Measurements from ENCODE around the gene USP28. TPM values are rescaled to one million over a fixed set of nuclear protein-coding genes. Genes with fewer than 3 reads are reported as not detected.

The USP28 gene
- total and polyA plus RNA-seq, 2 donors (not counting 1 experiment from before 2014, with no cell fraction given) = 22.4 to 37.7 TPM

DNA sequence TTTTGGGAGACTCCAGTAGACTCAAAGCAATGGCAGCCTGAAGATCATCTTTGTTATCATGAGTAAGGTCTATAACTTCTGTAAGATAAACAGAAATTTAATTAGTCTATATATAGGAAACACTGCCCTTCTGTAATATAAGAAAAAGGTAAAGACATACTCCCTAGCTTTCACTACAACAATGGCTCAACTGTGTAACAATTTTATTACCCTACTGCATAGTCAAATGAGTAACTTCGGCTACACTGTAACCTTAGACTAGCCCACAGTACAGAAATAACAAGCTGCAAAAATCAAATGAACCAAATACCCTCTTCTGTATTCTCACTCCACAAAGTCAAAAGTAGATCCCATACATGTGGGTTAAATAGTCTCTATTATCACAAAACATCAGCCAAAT lies 33.7 kb downstream of the USP28 start:
- Histone ChIP-seq H3K9me3 (ENCODE audit: control insufficient read depth, insufficient read depth, low read depth, low read length) (no peaks in the 10 kb centered on the region), H3K36me3 (ENCODE audit: control insufficient read depth, insufficient read depth, low read length) (no peaks in the 10 kb centered on the region), H4K20me1 (ENCODE audit: control insufficient read depth, extremely low read depth, insufficient read depth, low read length) (no peaks in the 10 kb centered on the region), H3K9ac (ENCODE audit: insufficient read depth, low read length) (no peak overlapping the region), H3K27ac (ENCODE audit: insufficient read depth, low read length) (no peak overlapping the region), H3K27me3 (ENCODE audit: control insufficient read depth, insufficient read depth, low read length) (no peaks in the 10 kb centered on the region), H2AFZ (ENCODE audit: low read length) (no peak overlapping the region), H3K4me3 (replicated peaks in 1 of 4; ENCODE audit: control extremely low read depth in 1 of 4, insufficient read depth in 1 of 4, low read depth in 3 of 4, low read length in 4 of 4) (no peak overlapping the region), H3K79me2 (ENCODE audit: control insufficient read depth, insufficient read depth, low read length) (no peaks in the 10 kb centered on the region), H3K4me1 (ENCODE audit: control insufficient read depth, extremely low read depth, insufficient read depth, low read length) (no peaks in the 10 kb centered on the region), H3K4me2 (ENCODE audit: extremely low read depth, insufficient read depth, low read length) (no peak overlapping the region)
- TF ChIP-seq, protein P1, sequence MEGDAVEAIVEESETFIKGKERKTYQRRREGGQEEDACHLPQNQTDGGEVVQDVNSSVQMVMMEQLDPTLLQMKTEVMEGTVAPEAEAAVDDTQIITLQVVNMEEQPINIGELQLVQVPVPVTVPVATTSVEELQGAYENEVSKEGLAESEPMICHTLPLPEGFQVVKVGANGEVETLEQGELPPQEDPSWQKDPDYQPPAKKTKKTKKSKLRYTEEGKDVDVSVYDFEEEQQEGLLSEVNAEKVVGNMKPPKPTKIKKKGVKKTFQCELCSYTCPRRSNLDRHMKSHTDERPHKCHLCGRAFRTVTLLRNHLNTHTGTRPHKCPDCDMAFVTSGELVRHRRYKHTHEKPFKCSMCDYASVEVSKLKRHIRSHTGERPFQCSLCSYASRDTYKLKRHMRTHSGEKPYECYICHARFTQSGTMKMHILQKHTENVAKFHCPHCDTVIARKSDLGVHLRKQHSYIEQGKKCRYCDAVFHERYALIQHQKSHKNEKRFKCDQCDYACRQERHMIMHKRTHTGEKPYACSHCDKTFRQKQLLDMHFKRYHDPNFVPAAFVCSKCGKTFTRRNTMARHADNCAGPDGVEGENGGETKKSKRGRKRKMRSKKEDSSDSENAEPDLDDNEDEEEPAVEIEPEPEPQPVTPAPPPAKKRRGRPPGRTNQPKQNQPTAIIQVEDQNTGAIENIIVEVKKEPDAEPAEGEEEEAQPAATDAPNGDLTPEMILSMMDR (conservative IDR thresholded peaks at IDR 0.05 in 1 of 2, IDR thresholded peaks at IDR 0.05 in 1 of 2; ENCODE audit: low read depth in 1 of 2, low read length in 2 of 2) = no peak
- TF ChIP-seq EZH2 (IDR thresholded peaks at IDR 0.05; ENCODE audit: low read length, missing control alignments) = no peak
- no peak for DNase-seq (ENCODE audit: low read depth in 2 of 2)

DNA sequence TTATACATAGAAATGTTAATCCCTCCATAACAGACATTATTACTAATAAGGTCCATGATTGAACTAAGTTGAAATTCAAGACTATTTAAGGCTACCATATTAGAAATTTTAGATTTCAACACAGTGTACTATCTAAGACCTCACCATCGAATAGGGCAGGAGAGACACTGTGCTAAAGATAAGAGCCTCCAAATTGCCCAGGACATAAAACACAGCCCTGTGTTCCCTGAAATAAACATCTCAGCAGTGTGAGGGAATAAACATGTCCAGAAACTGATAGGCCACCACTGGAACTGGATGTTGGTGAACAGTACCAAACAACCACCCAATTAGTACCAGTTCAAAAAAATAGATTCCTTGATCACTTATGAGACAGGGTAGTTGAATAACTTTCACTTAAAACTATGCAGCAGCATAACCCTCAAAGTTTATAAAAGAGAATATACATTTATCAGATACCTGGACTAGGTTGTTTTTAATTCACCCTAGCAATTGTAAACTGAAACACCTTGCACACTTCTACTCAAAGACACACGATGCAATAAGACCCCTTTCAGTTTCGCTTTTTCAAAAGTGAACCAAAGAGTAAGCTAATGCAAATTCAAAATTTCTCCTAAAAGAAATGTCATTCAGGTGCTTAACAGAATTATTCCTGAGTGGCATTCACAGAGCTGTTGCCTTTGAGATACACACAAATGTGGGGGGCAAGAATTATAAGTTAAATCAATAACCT lies 34.3 kb downstream of the USP28 start:
- Histone ChIP-seq H3K27ac (ENCODE audit: insufficient read depth, low read length) (no peak overlapping the region), H3K79me2 (ENCODE audit: control insufficient read depth, insufficient read depth, low read length) (no peaks in the 10 kb centered on the region), H4K20me1 (ENCODE audit: control insufficient read depth, extremely low read depth, insufficient read depth, low read length) (no peaks in the 10 kb centered on the region), H2AFZ (ENCODE audit: low read length) (no peak overlapping the region), H3K9ac (ENCODE audit: insufficient read depth, low read length) (no peak overlapping the region), H3K36me3 (ENCODE audit: control insufficient read depth, insufficient read depth, low read length) (no peaks in the 10 kb centered on the region), H3K4me2 (ENCODE audit: extremely low read depth, insufficient read depth, low read length) (no peak overlapping the region), H3K9me3 (ENCODE audit: control insufficient read depth, insufficient read depth, low read depth, low read length) (no peaks in the 10 kb centered on the region), H3K27me3 (ENCODE audit: control insufficient read depth, insufficient read depth, low read length) (no peaks in the 10 kb centered on the region), H3K4me3 (replicated peaks in 1 of 4; ENCODE audit: control extremely low read depth in 1 of 4, insufficient read depth in 1 of 4, low read depth in 3 of 4, low read length in 4 of 4) (no peak overlapping the region), H3K4me1 (ENCODE audit: control insufficient read depth, extremely low read depth, insufficient read depth, low read length) (no peaks in the 10 kb centered on the region)
- no peak for DNase-seq (ENCODE audit: low read depth in 2 of 2)
- TF ChIP-seq, protein P1 (conservative IDR thresholded peaks at IDR 0.05 in 1 of 2, IDR thresholded peaks at IDR 0.05 in 1 of 2; ENCODE audit: low read depth in 1 of 2, low read length in 2 of 2) = no peak
- TF ChIP-seq EZH2 (IDR thresholded peaks at IDR 0.05; ENCODE audit: low read length, missing control alignments) = no peak

DNA sequence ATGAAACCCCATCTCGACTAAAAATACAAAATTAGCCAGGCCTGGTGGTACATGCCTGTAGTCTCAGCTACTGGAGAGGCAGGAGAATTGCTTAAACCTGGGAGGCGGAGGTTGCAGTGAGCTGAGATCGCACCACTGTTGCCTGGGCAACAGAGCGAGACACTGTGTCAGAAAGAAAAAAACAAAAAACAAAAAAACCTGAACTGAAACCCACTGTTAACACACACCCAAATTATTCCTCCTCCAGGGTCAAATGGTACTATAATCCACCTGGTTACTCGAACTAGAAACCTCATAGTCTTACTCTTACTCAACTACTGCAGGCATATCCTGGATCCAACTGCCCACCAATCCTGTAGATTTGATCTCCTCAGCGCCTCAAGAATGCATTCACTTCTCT lies 35.5 kb downstream of the USP28 start:
- Histone ChIP-seq H3K4me3 (replicated peaks in 1 of 4; ENCODE audit: control extremely low read depth in 1 of 4, insufficient read depth in 1 of 4, low read depth in 3 of 4, low read length in 4 of 4) (no peak overlapping the region), H3K36me3 (ENCODE audit: control insufficient read depth, insufficient read depth, low read length) (no peaks in the 10 kb centered on the region), H3K27ac (ENCODE audit: insufficient read depth, low read length) (no peak overlapping the region), H3K79me2 (ENCODE audit: control insufficient read depth, insufficient read depth, low read length) (no peaks in the 10 kb centered on the region), H3K4me2 (ENCODE audit: extremely low read depth, insufficient read depth, low read length) (no peak overlapping the region), H2AFZ (ENCODE audit: low read length) (no peak overlapping the region), H4K20me1 (ENCODE audit: control insufficient read depth, extremely low read depth, insufficient read depth, low read length) (no peaks in the 10 kb centered on the region), H3K9me3 (ENCODE audit: control insufficient read depth, insufficient read depth, low read depth, low read length) (no peaks in the 10 kb centered on the region), H3K4me1 (ENCODE audit: control insufficient read depth, extremely low read depth, insufficient read depth, low read length) (no peaks in the 10 kb centered on the region), H3K27me3 (ENCODE audit: control insufficient read depth, insufficient read depth, low read length) (no peaks in the 10 kb centered on the region), H3K9ac (ENCODE audit: insufficient read depth, low read length) (no peak overlapping the region)
- TF ChIP-seq, protein P1 (conservative IDR thresholded peaks at IDR 0.05 in 1 of 2, IDR thresholded peaks at IDR 0.05 in 1 of 2; ENCODE audit: low read depth in 1 of 2, low read length in 2 of 2) = no peak
- TF ChIP-seq EZH2 (IDR thresholded peaks at IDR 0.05; ENCODE audit: low read length, missing control alignments) = no peak
- no peak for DNase-seq (ENCODE audit: low read depth in 2 of 2)
